NT2/D1 (cell line): ENCODE measurements around the gene NCDN.

Source experiments
- SUZ12 ChIP-seq: IDR thresholded peaks from 2 replicates; pipeline ENCODE4 v1.6.1; 2011; ENCODE audit not compliant: insufficient read length, insufficient read depth; ENCODE audit errors: extremely low read depth
- ZNF274 ChIP-seq: IDR thresholded peaks from 2 replicates; pipeline ENCODE4 v1.6.1; 2011; ENCODE audit warnings: mild to moderate bottlenecking, low read depth, low read length

DNA sequence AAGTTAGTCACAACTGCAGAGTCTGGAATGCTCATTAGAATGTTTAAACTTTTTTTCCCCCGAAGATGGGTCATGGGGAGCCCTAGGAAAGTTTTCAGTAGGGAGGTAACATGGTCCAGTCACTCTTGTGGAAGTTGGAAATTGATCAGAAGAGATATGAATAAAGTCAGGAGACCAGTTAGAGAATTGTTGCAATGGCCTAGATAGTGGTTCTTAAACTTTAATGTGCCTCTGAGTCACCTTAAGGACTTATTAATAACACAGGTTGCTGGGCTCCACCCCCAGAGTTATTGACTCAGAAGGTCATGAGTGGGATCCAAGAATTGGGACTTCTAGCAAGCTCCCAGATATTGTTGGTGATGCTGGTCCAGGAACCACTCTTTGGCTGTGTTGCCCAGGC lies 12.3 kb downstream of the NCDN start:
- TF ChIP-seq ZNF274 (no peak), SUZ12 (no peak)
